ENCODE measurements around the gene DVL3.

Gene DVL3

GRCh38 chr3:184211297-184211696 lies 56.1 kb downstream of the DVL3 start:
- no peak for DNase-seq (ENCODE audit: low read depth)

GRCh38 chr3:184211718-184212117 lies 56.5 kb downstream of the DVL3 start:
- DNase-seq (ENCODE audit: low read depth), result no peak

- no peak for DNase-seq (ENCODE audit: low read depth)
These were observed 63.6 kb downstream of the DVL3 start for GRCh38 chr3:184218814-184219213.

- no peak for DNase-seq (ENCODE audit: low read depth)
These were observed 67.3 kb downstream of the DVL3 start for GRCh38 chr3:184222521-184222920.
